ENCODE measurements around the gene PDCD2L. TPM values are rescaled to one million over a fixed set of nuclear protein-coding genes. Genes with fewer than 3 reads are reported as not detected.
A peak's percentile ranks its signal among the peaks of the same experiment; 100 is the strongest.

PDCD2L gene
- total and polyA plus RNA-seq, 9 of the 15 experiments (the other 6 are each of a cell fraction or from before 2014, with no cell fraction given), result 12.1 to 68.5 (median 56.3) TPM

DNA sequence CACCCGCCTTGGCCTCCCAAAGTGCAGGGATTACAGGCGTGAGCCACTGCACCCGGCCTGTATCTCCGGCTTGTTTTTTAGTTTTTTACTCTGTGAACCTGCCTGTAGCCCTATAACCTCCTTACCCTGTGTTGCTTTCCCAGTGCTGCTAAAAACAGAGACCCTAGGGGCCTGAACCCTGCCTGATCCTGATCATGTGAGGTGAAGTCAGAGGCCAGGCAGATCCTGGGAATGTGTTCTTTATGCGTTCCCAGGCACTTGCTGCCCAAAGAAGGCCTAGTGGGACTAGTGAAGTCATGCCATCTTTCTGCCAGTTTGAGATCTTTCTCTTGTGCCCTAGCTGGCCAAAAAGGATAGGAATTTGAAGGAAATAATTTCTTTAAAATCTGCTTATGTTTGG lies 28.6 kb downstream of the PDCD2L start:
- POLR2A ChIA-PET, result interaction anchor here (0.6 to 1.7 kb wide), 2 partner anchors 19 to 88 kb away, joined by 3 read pairs; no protein-coding TSS in a partner anchor
- peaks cover 33% of the 10 kb centered on the region for H4K20me1 ChIP-seq (replicated peaks; ENCODE audit: control insufficient read depth, insufficient read depth, low read length)
- intact Hi-C loops (cut with micrococcal nuclease), result no loop called here
- H2AFZ ChIP-seq (ENCODE audit: low read depth, low read length), result no peak overlapping the region
- FAIRE-seq (no peak), ATAC-seq (no peak), DNase-seq (ENCODE audit: extremely low read depth in 1 of 4, low spot score in 3 of 4) (no peak)
- no peaks in the 10 kb centered on the region for H3K27me3 ChIP-seq (ENCODE audit: control insufficient read depth in 2 of 2, insufficient read depth in 2 of 2, low read length in 2 of 2)
- H3K4me3 ChIP-seq, result no peak overlapping the region
- peaks cover 3 to 8% of the 10 kb centered on the region in 2 experiments; a peak in 4 of 5 replicates for H3K4me1 ChIP-seq (replicated peaks in 1 of 2; ENCODE audit: control insufficient read depth in 2 of 2, insufficient read depth in 2 of 2, low read length in 2 of 2)
- peaks cover 77% of the 10 kb centered on the region for H3K36me3 ChIP-seq (ENCODE audit: control insufficient read depth, insufficient read depth, low read length)
- no peaks in the 10 kb centered on the region for H3K9me1 ChIP-seq (ENCODE audit: control insufficient read depth, insufficient read depth, low read length)
- TF ChIP-seq ZNF75A (CRISPR knock-in tag; IDR thresholded peaks at IDR 0.05) (no peak), SOX6 (IDR thresholded peaks at IDR 0.05) (no peak)
- TF ChIP-seq, protein P1, sequence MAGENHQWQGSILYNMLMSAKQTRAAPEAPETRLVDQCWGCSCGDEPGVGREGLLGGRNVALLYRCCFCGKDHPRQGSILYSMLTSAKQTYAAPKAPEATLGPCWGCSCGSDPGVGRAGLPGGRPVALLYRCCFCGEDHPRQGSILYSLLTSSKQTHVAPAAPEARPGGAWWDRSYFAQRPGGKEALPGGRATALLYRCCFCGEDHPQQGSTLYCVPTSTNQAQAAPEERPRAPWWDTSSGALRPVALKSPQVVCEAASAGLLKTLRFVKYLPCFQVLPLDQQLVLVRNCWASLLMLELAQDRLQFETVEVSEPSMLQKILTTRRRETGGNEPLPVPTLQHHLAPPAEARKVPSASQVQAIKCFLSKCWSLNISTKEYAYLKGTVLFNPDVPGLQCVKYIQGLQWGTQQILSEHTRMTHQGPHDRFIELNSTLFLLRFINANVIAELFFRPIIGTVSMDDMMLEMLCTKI (IDR thresholded peaks at IDR 0.05; ENCODE audit: partially characterized antibody), result no peak
- peak overlapping the region in 1 of 2 experiments; percentile 50; a peak in 1 of 4 replicates for H3K9ac ChIP-seq (ENCODE audit: insufficient read depth in 1 of 2, low read depth in 2 of 2, low read length in 2 of 2)
- H3K27ac ChIP-seq (ENCODE audit: extremely low read depth, low read depth, low read length), result peak overlapping the region; percentile 20; the same call in 1 of the 3 replicates
- no TSS peak for BruUV-seq (replicated peaks)
- peaks cover 91% of the 10 kb centered on the region for H3K79me2 ChIP-seq (ENCODE audit: control insufficient read depth, insufficient read depth, low read length)
- CTCF ChIA-PET (ENCODE audit: low intra/inter-chr PET ratio), result no interaction called here
- in situ Hi-C loops (cut with MboI), result no loop called here
- no peak overlapping the region for H3K4me2 ChIP-seq (ENCODE audit: insufficient read depth, low read length)
- 96% methylated on average over 4 of the region's 5 CpGs for WGBS (ENCODE audit: insufficient coverage, low coverage, missing lambda C conversion rate)
- no peaks in the 10 kb centered on the region for H3K9me3 ChIP-seq (replicated peaks; ENCODE audit: control insufficient read depth, insufficient read depth, low read depth, low read length)

DNA sequence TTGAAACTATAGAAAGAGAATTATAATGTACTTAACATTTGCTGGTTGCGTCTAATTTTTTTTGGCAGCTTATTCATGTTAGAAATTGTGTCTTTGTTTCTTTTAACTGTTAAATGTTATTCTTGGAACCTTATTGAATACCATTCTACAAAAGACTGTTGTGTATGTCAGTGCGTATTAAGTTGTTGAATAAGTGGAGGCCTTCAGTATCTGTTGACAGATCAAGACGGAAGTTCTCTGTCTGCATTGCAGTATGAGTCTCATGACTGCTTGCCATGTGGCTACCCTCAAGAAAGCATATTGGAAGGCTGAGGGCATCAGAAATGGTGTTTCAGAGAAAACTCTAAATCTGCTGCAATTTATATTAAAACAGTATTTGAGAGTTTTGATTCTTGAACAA lies 32.5 kb downstream of the PDCD2L start:
- in situ Hi-C loops (cut with MboI) (no loop called here), intact Hi-C loops (cut with micrococcal nuclease) (no loop called here)
- Histone ChIP-seq H3K36me3 (ENCODE audit: control insufficient read depth, insufficient read depth, low read length) (peaks cover 96% of the 10 kb centered on the region), H2AFZ (ENCODE audit: low read depth, low read length) (no peak overlapping the region), H3K9me3 (replicated peaks; ENCODE audit: control insufficient read depth, insufficient read depth, low read depth, low read length) (no peaks in the 10 kb centered on the region), H3K4me1 (replicated peaks in 1 of 2; ENCODE audit: control insufficient read depth in 2 of 2, insufficient read depth in 2 of 2, low read length in 2 of 2) (no peaks in the 10 kb centered on the region; a peak in 1 of 5 replicates), H3K9me1 (ENCODE audit: control insufficient read depth, insufficient read depth, low read length) (no peaks in the 10 kb centered on the region), H3K27ac (ENCODE audit: extremely low read depth, low read depth, low read length) (no peak overlapping the region), H3K4me3 (no peak overlapping the region), H3K79me2 (ENCODE audit: control insufficient read depth, insufficient read depth, low read length) (peaks cover 78% of the 10 kb centered on the region), H4K20me1 (replicated peaks; ENCODE audit: control insufficient read depth, insufficient read depth, low read length) (peaks cover 2% of the 10 kb centered on the region; the same call in 1 of the 2 replicates), H3K4me2 (ENCODE audit: insufficient read depth, low read length) (no peak overlapping the region), H3K27me3 (ENCODE audit: control insufficient read depth in 2 of 2, insufficient read depth in 2 of 2, low read length in 2 of 2) (no peaks in the 10 kb centered on the region), H3K9ac (ENCODE audit: insufficient read depth in 1 of 2, low read depth in 2 of 2, low read length in 2 of 2) (no peak overlapping the region)
- FAIRE-seq, result no peak
- DNase-seq (ENCODE audit: extremely low read depth in 1 of 4, low spot score in 3 of 4), result no peak
- CTCF ChIA-PET (ENCODE audit: low intra/inter-chr PET ratio), result no interaction called here
- BruUV-seq (replicated peaks), result no TSS peak
- 96% methylated on average over 3 of the region's 3 CpGs for WGBS (ENCODE audit: insufficient coverage, low coverage, missing lambda C conversion rate)
- ATAC-seq, result no peak
- POLR2A ChIA-PET, result interaction anchor here (1.2 kb wide), 1 partner anchor 12 kb away, joined by 4 read pairs; no protein-coding TSS in a partner anchor
- TF ChIP-seq, protein P2, sequence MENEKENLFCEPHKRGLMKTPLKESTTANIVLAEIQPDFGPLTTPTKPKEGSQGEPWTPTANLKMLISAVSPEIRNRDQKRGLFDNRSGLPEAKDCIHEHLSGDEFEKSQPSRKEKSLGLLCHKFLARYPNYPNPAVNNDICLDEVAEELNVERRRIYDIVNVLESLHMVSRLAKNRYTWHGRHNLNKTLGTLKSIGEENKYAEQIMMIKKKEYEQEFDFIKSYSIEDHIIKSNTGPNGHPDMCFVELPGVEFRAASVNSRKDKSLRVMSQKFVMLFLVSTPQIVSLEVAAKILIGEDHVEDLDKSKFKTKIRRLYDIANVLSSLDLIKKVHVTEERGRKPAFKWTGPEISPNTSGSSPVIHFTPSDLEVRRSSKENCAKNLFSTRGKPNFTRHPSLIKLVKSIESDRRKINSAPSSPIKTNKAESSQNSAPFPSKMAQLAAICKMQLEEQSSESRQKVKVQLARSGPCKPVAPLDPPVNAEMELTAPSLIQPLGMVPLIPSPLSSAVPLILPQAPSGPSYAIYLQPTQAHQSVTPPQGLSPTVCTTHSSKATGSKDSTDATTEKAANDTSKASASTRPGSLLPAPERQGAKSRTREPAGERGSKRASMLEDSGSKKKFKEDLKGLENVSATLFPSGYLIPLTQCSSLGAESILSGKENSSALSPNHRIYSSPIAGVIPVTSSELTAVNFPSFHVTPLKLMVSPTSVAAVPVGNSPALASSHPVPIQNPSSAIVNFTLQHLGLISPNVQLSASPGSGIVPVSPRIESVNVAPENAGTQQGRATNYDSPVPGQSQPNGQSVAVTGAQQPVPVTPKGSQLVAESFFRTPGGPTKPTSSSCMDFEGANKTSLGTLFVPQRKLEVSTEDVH (IDR thresholded peaks at IDR 0.05; ENCODE audit: low read depth, partially characterized antibody), result no peak
- TF ChIP-seq, protein P3, sequence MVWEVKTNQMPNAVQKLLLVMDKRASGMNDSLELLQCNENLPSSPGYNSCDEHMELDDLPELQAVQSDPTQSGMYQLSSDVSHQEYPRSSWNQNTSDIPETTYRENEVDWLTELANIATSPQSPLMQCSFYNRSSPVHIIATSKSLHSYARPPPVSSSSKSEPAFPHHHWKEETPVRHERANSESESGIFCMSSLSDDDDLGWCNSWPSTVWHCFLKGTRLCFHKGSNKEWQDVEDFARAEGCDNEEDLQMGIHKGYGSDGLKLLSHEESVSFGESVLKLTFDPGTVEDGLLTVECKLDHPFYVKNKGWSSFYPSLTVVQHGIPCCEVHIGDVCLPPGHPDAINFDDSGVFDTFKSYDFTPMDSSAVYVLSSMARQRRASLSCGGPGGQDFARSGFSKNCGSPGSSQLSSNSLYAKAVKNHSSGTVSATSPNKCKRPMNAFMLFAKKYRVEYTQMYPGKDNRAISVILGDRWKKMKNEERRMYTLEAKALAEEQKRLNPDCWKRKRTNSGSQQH (CRISPR knock-in tag; IDR thresholded peaks at IDR 0.05), result no peak
- TF ChIP-seq SRSF1 (IDR thresholded peaks at IDR 0.05; ENCODE audit: low read depth, low read length) (no peak), KHSRP (IDR thresholded peaks at IDR 0.05) (no peak), HDGF (IDR thresholded peaks at IDR 0.05) (no peak), ASH1L (IDR thresholded peaks at IDR 0.05; ENCODE audit: borderline replicate concordance, low read depth, partially characterized antibody) (no peak)

Measured in K562 (cell line).